ENCODE results near the gene ERCC6.
A peak's percentile ranks its signal among the peaks of the same experiment; 100 is the strongest.

Gene ERCC6

GRCh38 chr10:49528977-49529506 is 9.9 kb downstream of the ERCC6 start:
- no peak overlapping the region for H3K27ac ChIP-seq (replicated peaks)
- TF ChIP-seq REST (IDR thresholded peaks at IDR 0.05; ENCODE audit: insufficient replicate concordance, low read depth) (no peak), SPI1 (IDR thresholded peaks at IDR 0.05; ENCODE audit: borderline replicate concordance, low read depth) (no peak), GABPA (IDR thresholded peaks at IDR 0.05; ENCODE audit: low read depth) (no peak), POLR2AphosphoS5 (IDR thresholded peaks at IDR 0.05; ENCODE audit: low read depth) (no peak), CTCF (IDR thresholded peaks at IDR 0.05; ENCODE audit: insufficient read depth, low read length) (no peak)
- no peaks in the 10 kb centered on the region for H3K27me3 ChIP-seq (ENCODE audit: insufficient read depth, poor library complexity, severe bottlenecking)
- DNase-seq (ENCODE audit: low read depth in 1 of 2, low spot score in 1 of 2) = no peak
- no peak overlapping the region for H3K4me3 ChIP-seq (replicated peaks; ENCODE audit: insufficient read depth, low read length)

- H3K27me3 ChIP-seq (ENCODE audit: insufficient read depth, poor library complexity, severe bottlenecking) = no peaks in the 10 kb centered on the region
- no peak overlapping the region for H3K4me3 ChIP-seq (replicated peaks; ENCODE audit: insufficient read depth, low read length)
- no peak for TF ChIP-seq CTCF (IDR thresholded peaks at IDR 0.05; ENCODE audit: insufficient read depth, low read length)
- DNase-seq (ENCODE audit: low read depth in 1 of 2, low spot score in 1 of 2) = no peak
- H3K27ac ChIP-seq (replicated peaks) = no peak overlapping the region
These were observed 11.1 kb downstream of the ERCC6 start for GRCh38 chr10:49527850-49528249.

GRCh38 chr10:49527061-49527460 is 11.9 kb downstream of the ERCC6 start:
- Histone ChIP-seq H3K4me3 (replicated peaks; ENCODE audit: insufficient read depth, low read length) (no peak overlapping the region), H3K27me3 (ENCODE audit: insufficient read depth, poor library complexity, severe bottlenecking) (no peaks in the 10 kb centered on the region), H3K27ac (replicated peaks) (peak overlapping the region; percentile 49)
- DNase-seq (ENCODE audit: low read depth in 1 of 2, low spot score in 1 of 2) = no peak
- TF ChIP-seq REST (IDR thresholded peaks at IDR 0.05; ENCODE audit: insufficient replicate concordance, low read depth) (no peak), POLR2AphosphoS5 (IDR thresholded peaks at IDR 0.05; ENCODE audit: low read depth) (no peak), GABPA (IDR thresholded peaks at IDR 0.05; ENCODE audit: low read depth) (no peak), SPI1 (IDR thresholded peaks at IDR 0.05; ENCODE audit: borderline replicate concordance, low read depth) (no peak), CTCF (IDR thresholded peaks at IDR 0.05; ENCODE audit: insufficient read depth, low read length) (no peak)

GRCh38 chr10:49526619-49527018 is 12.3 kb downstream of the ERCC6 start:
- Histone ChIP-seq H3K27me3 (ENCODE audit: insufficient read depth, poor library complexity, severe bottlenecking) (no peaks in the 10 kb centered on the region), H3K4me3 (replicated peaks; ENCODE audit: insufficient read depth, low read length) (no peak overlapping the region), H3K27ac (replicated peaks) (peak overlapping the region; percentile 49)
- TF ChIP-seq GABPA (IDR thresholded peaks at IDR 0.05; ENCODE audit: low read depth) (no peak), POLR2AphosphoS5 (IDR thresholded peaks at IDR 0.05; ENCODE audit: low read depth) (no peak), CTCF (IDR thresholded peaks at IDR 0.05; ENCODE audit: insufficient read depth, low read length) (no peak), REST (IDR thresholded peaks at IDR 0.05; ENCODE audit: insufficient replicate concordance, low read depth) (no peak), SPI1 (IDR thresholded peaks at IDR 0.05; ENCODE audit: borderline replicate concordance, low read depth) (no peak)
- peak; percentile 63 to 75 for DNase-seq (ENCODE audit: low read depth in 1 of 2, low spot score in 1 of 2)

All from HL-60 (cell line).